DND-41 (cell line): ENCODE data around the gene TUBA1C.

Experiments used
- ATAC-seq: fragments of 200-7000 bp; cut with Tn5 transposase; 3 replicates; pipeline ENCODE4 v1.9.1; 2021; ENCODE audit warnings: low read depth; ENCODE audit not compliant: insufficient read depth
- DNase-seq: peaks from one replicate; pipeline ENCODE4 v3.0.0-alpha.2; 2020
- H2AFZ ChIP-seq: 2 replicates; pipeline ENCODE4 v1.6.0; 2012; ENCODE audit warnings: low read depth, low read length
- H3K27ac ChIP-seq: 2 replicates; pipeline ENCODE4 v1.5.1; 2012; ENCODE audit warnings: low read length, inconsistent platforms
- H3K27me3 ChIP-seq: fragments of 200-600 bp; sonication (generic); 2 replicates; pipeline ENCODE4 v1.6.0; 2012; ENCODE audit warnings: low read length, mild to moderate bottlenecking, inconsistent platforms; ENCODE audit not compliant: insufficient read depth, poor library complexity
- H3K36me3 ChIP-seq: 2 replicates; pipeline ENCODE4 v1.5.1; 2012; ENCODE audit warnings: low read length, inconsistent platforms; ENCODE audit not compliant: insufficient read depth
- H3K4me1 ChIP-seq: 2 replicates; pipeline ENCODE4 v1.5.1; 2012; ENCODE audit warnings: mild to moderate bottlenecking, low read length; ENCODE audit not compliant: insufficient read depth
- H3K4me2 ChIP-seq: 2 replicates; pipeline ENCODE4 v1.6.0; 2012; ENCODE audit warnings: mild to moderate bottlenecking, moderate library complexity, low read length, inconsistent platforms; ENCODE audit not compliant: insufficient read depth
- H3K4me3 ChIP-seq, 2 experiments: fragments of 200-600 bp in 1 of 2; shearing (Covaris generic) in 1 of 2; 2 replicates each; pipeline ENCODE4 v1.5.1; 2012 to 2016; ENCODE audit warnings: inconsistent platforms in 2 of 2, low read length in 2 of 2, mild to moderate bottlenecking in 2 of 2, low read depth in 1 of 2, moderate library complexity in 1 of 2
- H3K79me2 ChIP-seq: 2 replicates; pipeline ENCODE4 v1.6.0; 2012; ENCODE audit warnings: low read length, inconsistent platforms; ENCODE audit not compliant: insufficient read depth
- H3K9ac ChIP-seq: 2 replicates; pipeline ENCODE4 v1.6.0; 2012; ENCODE audit warnings: low read depth, mild to moderate bottlenecking, inconsistent platforms, low read length, moderate library complexity
- H3K9me3 ChIP-seq: 2 replicates; pipeline ENCODE4 v1.5.1; 2012; ENCODE audit warnings: low read length, moderate library complexity, mild to moderate bottlenecking, inconsistent platforms; ENCODE audit not compliant: insufficient read depth, severe bottlenecking
- H4K20me1 ChIP-seq: 2 replicates; pipeline ENCODE4 v1.6.0; 2012; ENCODE audit warnings: low read length; ENCODE audit not compliant: insufficient read depth
- CTCF ChIP-seq: IDR thresholded peaks from 2 replicates; pipeline ENCODE4 v1.5.1; 2012; ENCODE audit warnings: borderline replicate concordance, low read length, moderate library complexity, mild to moderate bottlenecking; ENCODE audit not compliant: poor library complexity, severe bottlenecking; ENCODE audit errors: extremely low read depth
- EZH2 ChIP-seq: IDR thresholded peaks from 3 replicates; pipeline ENCODE4 v1.6.1; 2012; ENCODE audit warnings: borderline replicate concordance, low read depth, mild to moderate bottlenecking, moderate library complexity, low read length, inconsistent platforms; ENCODE audit not compliant: severe bottlenecking

Gene TUBA1C

GRCh38 chr12:49288412-49288853, 23.6 kb downstream of the TUBA1C start:
- ATAC-seq (peak; percentile 76), DNase-seq (peak; percentile 68)
- H3K27me3 ChIP-seq, result peaks cover 15% of the 10 kb centered on the region
- H3K27ac ChIP-seq, result no peak overlapping the region
- H3K4me1 ChIP-seq, result peaks cover 3% of the 10 kb centered on the region; the same call in 1 of the 2 replicates
- H3K4me3 ChIP-seq, result no peak overlapping the region
- H4K20me1 ChIP-seq, result no peaks in the 10 kb centered on the region
- no peak overlapping the region for H3K4me2 ChIP-seq
- H3K9me3 ChIP-seq, result no peaks in the 10 kb centered on the region
- no peaks in the 10 kb centered on the region for H3K36me3 ChIP-seq
- H3K79me2 ChIP-seq, result no peaks in the 10 kb centered on the region
- no peak overlapping the region for H3K9ac ChIP-seq
- TF ChIP-seq EZH2 (no peak), CTCF (peak; percentile 93)
- H2AFZ ChIP-seq, result no peak overlapping the region

- Histone ChIP-seq H3K4me3 (no peak overlapping the region), H3K27me3 (peaks cover 15% of the 10 kb centered on the region), H3K4me2 (no peak overlapping the region), H3K9ac (no peak overlapping the region), H4K20me1 (no peaks in the 10 kb centered on the region), H3K36me3 (no peaks in the 10 kb centered on the region), H2AFZ (no peak overlapping the region), H3K9me3 (no peaks in the 10 kb centered on the region), H3K79me2 (no peaks in the 10 kb centered on the region), H3K27ac (no peak overlapping the region), H3K4me1 (peaks cover 3% of the 10 kb centered on the region; the same call in 1 of the 2 replicates)
- no peak for DNase-seq
- peak; percentile 27; the same call in 1 of the 3 replicates for ATAC-seq
- TF ChIP-seq CTCF (no peak), EZH2 (no peak)
These were observed 24.2 kb downstream of the TUBA1C start for GRCh38 chr12:49288922-49289555.

GRCh38 chr12:49292729-49293055, 27.8 kb downstream of the TUBA1C start:
- H3K4me1 ChIP-seq, result peaks cover 3% of the 10 kb centered on the region; the same call in 1 of the 2 replicates
- DNase-seq (no peak), ATAC-seq (no peak)
- no peak overlapping the region for H3K9ac ChIP-seq
- no peaks in the 10 kb centered on the region for H3K79me2 ChIP-seq
- no peaks in the 10 kb centered on the region; the same call in 1 of the 2 replicates for H4K20me1 ChIP-seq
- peaks cover 4% of the 10 kb centered on the region for H3K27me3 ChIP-seq
- no peak overlapping the region for H3K4me2 ChIP-seq
- no peak overlapping the region for H3K27ac ChIP-seq
- H3K36me3 ChIP-seq, result no peaks in the 10 kb centered on the region
- no peak overlapping the region for H3K4me3 ChIP-seq
- H2AFZ ChIP-seq, result no peak overlapping the region
- TF ChIP-seq EZH2 (no peak), CTCF (no peak)
- H3K9me3 ChIP-seq, result no peaks in the 10 kb centered on the region
